Immature natural killer cell (primary cell): ENCODE measurements around the gene CFAP119. TPM values are rescaled to one million over a fixed set of nuclear protein-coding genes. Genes with fewer than 3 reads are reported as not detected.

Experiments used
- DNase-seq, 3 donors: peaks; one replicate each; pipeline ENCODE4 v3.0.0; 2022; ENCODE audit warnings: mixed read lengths in 1 of 3
- H3K27ac Mint-ChIP-seq, 6 donors: one replicate each; pipeline ENCODE4 v1.8.0; 2020; ENCODE audit warnings: mixed read lengths in 6 of 6, mild to moderate bottlenecking in 5 of 6, inconsistent platforms in 4 of 6, moderate library complexity in 3 of 6
- H3K27me3 Mint-ChIP-seq, 3 donors: one replicate each; pipeline ENCODE4 v1.8.0; 2020 to 2021; ENCODE audit warnings: low read depth in 3 of 3, mild to moderate bottlenecking in 3 of 3, mixed read lengths in 3 of 3, moderate library complexity in 3 of 3, inconsistent platforms in 1 of 3
- H3K36me3 Mint-ChIP-seq, 3 donors: one replicate each; pipeline ENCODE4 v1.8.0; 2020; ENCODE audit warnings: mixed read lengths in 3 of 3, inconsistent platforms in 2 of 3, mild to moderate bottlenecking in 2 of 3
- H3K4me1 Mint-ChIP-seq, 2 donors: one replicate each; pipeline ENCODE4 v1.8.0; 2020; ENCODE audit warnings: inconsistent platforms in 2 of 2, mild to moderate bottlenecking in 2 of 2, mixed read lengths in 2 of 2, moderate library complexity in 1 of 2
- H3K4me3 Mint-ChIP-seq, 5 donors: one replicate each; pipeline ENCODE4 v1.8.0; 2020; ENCODE audit warnings: mild to moderate bottlenecking in 5 of 5, mixed read lengths in 5 of 5, inconsistent platforms in 3 of 5, moderate library complexity in 3 of 5
- H3K9me3 Mint-ChIP-seq, 6 donors: one replicate each; pipeline ENCODE4 v1.8.0; 2020; ENCODE audit warnings: mild to moderate bottlenecking in 6 of 6, mixed read lengths in 6 of 6, inconsistent platforms in 4 of 6, moderate library complexity in 3 of 6
- polyA plus RNA-seq, 3 donors: library from polyadenylated mRNA; unstranded; fragments of 300-500 nt; fragmentation: Illumina TruSeq; gene quantifications; one replicate each; pipeline ENCODE4 v1.2.3, GENCODE V29; 2021

The CFAP119 gene
- polyA plus RNA-seq, 3 donors from 2014 or later, result 0.76 to 1.0 TPM; not detected in 1

- Mint-ChIP-seq H3K36me3 (peaks cover 9 to 42% (median 29%) of the 10 kb centered on the region in 3 donors), H3K4me3 (no peak overlapping the region), H3K27me3 (peaks cover 0 to 1% (median 0%) of the 10 kb centered on the region in 3 donors), H3K4me1 (peaks cover 5 to 9% of the 10 kb centered on the region in 2 donors), H3K9me3 (no peaks in the 10 kb centered on the region), H3K27ac (peak overlapping the region in 1 of 6 donors; percentile 50)
- DNase-seq, result no peak
Measured at GRCh38 chr16:30736995-30737793, 24.7 kb downstream of the CFAP119 start.

GRCh38 chr16:30731411-30731810 lies 30.5 kb downstream of the CFAP119 start:
- no peak for DNase-seq
- H3K36me3 Mint-ChIP-seq, result peaks cover 16 to 45% (median 31%) of the 10 kb centered on the region in 3 donors
- H3K4me1 Mint-ChIP-seq, result peaks cover 0 to 6% of the 10 kb centered on the region in 2 donors
- no peak overlapping the region for H3K4me3 Mint-ChIP-seq
- no peak overlapping the region for H3K27ac Mint-ChIP-seq
- peaks cover 0 to 2% (median 0%) of the 10 kb centered on the region in 3 donors for H3K27me3 Mint-ChIP-seq
- no peaks in the 10 kb centered on the region for H3K9me3 Mint-ChIP-seq

- H3K27me3 Mint-ChIP-seq, result peaks cover 0 to 2% (median 0%) of the 10 kb centered on the region in 3 donors
- H3K4me3 Mint-ChIP-seq, result no peak overlapping the region
- DNase-seq, result no peak
- H3K9me3 Mint-ChIP-seq, result no peaks in the 10 kb centered on the region
- peaks cover 13 to 48% (median 26%) of the 10 kb centered on the region in 3 donors for H3K36me3 Mint-ChIP-seq
- H3K27ac Mint-ChIP-seq, result peak overlapping the region in 1 of 6 donors; percentile 11
- H3K4me1 Mint-ChIP-seq, result peaks cover 0 to 6% of the 10 kb centered on the region in 2 donors
Measured at GRCh38 chr16:30728899-30729672, 32.8 kb downstream of the CFAP119 start.

- Mint-ChIP-seq H3K4me1 (peaks cover 0 to 3% of the 10 kb centered on the region in 2 donors), H3K4me3 (no peak overlapping the region), H3K27ac (peak overlapping the region in 4 of 6 donors; percentile 2 to 71 (median 34)), H3K27me3 (peaks cover 0 to 2% (median 2%) of the 10 kb centered on the region in 3 donors), H3K36me3 (peaks cover 15 to 50% (median 29%) of the 10 kb centered on the region in 3 donors), H3K9me3 (no peaks in the 10 kb centered on the region)
- DNase-seq, result no peak
Measured at GRCh38 chr16:30728321-30728720, 33.5 kb downstream of the CFAP119 start.

- DNase-seq, result no peak
- Mint-ChIP-seq H3K9me3 (no peaks in the 10 kb centered on the region), H3K4me1 (peaks cover 4% of the 10 kb centered on the region in 2 donors), H3K27ac (peak overlapping the region in 2 of 6 donors; percentile 29 to 62), H3K27me3 (peaks cover 0 to 4% (median 0%) of the 10 kb centered on the region in 3 donors), H3K36me3 (peaks cover 23 to 65% (median 42%) of the 10 kb centered on the region in 3 donors), H3K4me3 (no peak overlapping the region)
Measured at GRCh38 chr16:30725418-30725792, 36.5 kb downstream of the CFAP119 start.

- Mint-ChIP-seq H3K9me3 (no peaks in the 10 kb centered on the region), H3K4me1 (peaks cover 4% of the 10 kb centered on the region in 2 donors), H3K4me3 (no peak overlapping the region), H3K27ac (peak overlapping the region in 2 of 6 donors; percentile 29 to 62), H3K36me3 (peaks cover 27 to 66% (median 42%) of the 10 kb centered on the region in 3 donors), H3K27me3 (peaks cover 0 to 4% (median 0%) of the 10 kb centered on the region in 3 donors)
- DNase-seq, result no peak
Measured at GRCh38 chr16:30724641-30725417, 37.0 kb downstream of the CFAP119 start.

GRCh38 chr16:30723725-30724355 lies 38.0 kb downstream of the CFAP119 start:
- H3K27ac Mint-ChIP-seq, result peak overlapping the region in 4 of 6 donors; percentile 28 to 65 (median 32)
- peaks cover 4% of the 10 kb centered on the region in 2 donors for H3K4me1 Mint-ChIP-seq
- H3K9me3 Mint-ChIP-seq, result no peaks in the 10 kb centered on the region

GRCh38 chr16:30722916-30723315 lies 38.9 kb downstream of the CFAP119 start:
- H3K27me3 Mint-ChIP-seq, result peaks cover 0 to 4% (median 0%) of the 10 kb centered on the region in 3 donors
- H3K4me3 Mint-ChIP-seq, result no peak overlapping the region
- H3K27ac Mint-ChIP-seq, result peak overlapping the region in 3 of 6 donors; percentile 34 to 73 (median 36)
- DNase-seq, result no peak
- peaks cover 2 to 4% of the 10 kb centered on the region in 2 donors for H3K4me1 Mint-ChIP-seq
- H3K9me3 Mint-ChIP-seq, result no peaks in the 10 kb centered on the region
- peaks cover 25 to 62% (median 40%) of the 10 kb centered on the region in 3 donors for H3K36me3 Mint-ChIP-seq

More at GRCh38 chr16:30723725-30724355, 38.0 kb downstream of the CFAP119 start:
- Mint-ChIP-seq H3K27me3 (peaks cover 0 to 4% (median 0%) of the 10 kb centered on the region in 3 donors), H3K36me3 (peaks cover 31 to 63% (median 40%) of the 10 kb centered on the region in 3 donors), H3K4me3 (peak overlapping the region in 1 of 5 donors; percentile 49)
- no peak for DNase-seq

GRCh38 chr16:30722443-30722842 lies 39.4 kb downstream of the CFAP119 start:
- Mint-ChIP-seq H3K27ac (peak overlapping the region in 2 of 6 donors; percentile 53 to 73), H3K27me3 (peaks cover 0 to 4% (median 0%) of the 10 kb centered on the region in 3 donors), H3K4me1 (peaks cover 1 to 4% of the 10 kb centered on the region in 2 donors), H3K9me3 (no peaks in the 10 kb centered on the region), H3K4me3 (no peak overlapping the region), H3K36me3 (peaks cover 24 to 60% (median 40%) of the 10 kb centered on the region in 3 donors)
- DNase-seq, result no peak

- Mint-ChIP-seq H3K36me3 (peaks cover 30 to 67% (median 42%) of the 10 kb centered on the region in 3 donors), H3K4me3 (no peak overlapping the region)
- no peak for DNase-seq
Measured at GRCh38 chr16:30721606-30722005, 40.3 kb downstream of the CFAP119 start.

GRCh38 chr16:30721167-30721566 lies 40.7 kb downstream of the CFAP119 start:
- peaks cover 0 to 4% (median 0%) of the 10 kb centered on the region in 3 donors for H3K27me3 Mint-ChIP-seq

More at GRCh38 chr16:30721606-30722005, 40.3 kb downstream of the CFAP119 start:
- peak overlapping the region in 3 of 6 donors; percentile 30 to 79 (median 56) for H3K27ac Mint-ChIP-seq
- H3K9me3 Mint-ChIP-seq, result no peaks in the 10 kb centered on the region
- peaks cover 6 to 12% of the 10 kb centered on the region in 2 donors for H3K4me1 Mint-ChIP-seq
- peaks cover 0 to 4% (median 0%) of the 10 kb centered on the region in 3 donors for H3K27me3 Mint-ChIP-seq

GRCh38 chr16:30720694-30721093 lies 41.2 kb downstream of the CFAP119 start:
- Mint-ChIP-seq H3K27me3 (peaks cover 0 to 6% (median under 1%) of the 10 kb centered on the region in 3 donors), H3K36me3 (peaks cover 39 to 72% (median 51%) of the 10 kb centered on the region in 3 donors), H3K4me1 (peaks cover 15 to 21% of the 10 kb centered on the region in 2 donors), H3K9me3 (no peaks in the 10 kb centered on the region), H3K27ac (peak overlapping the region in 4 of 6 donors; percentile 40 to 64 (median 54)), H3K4me3 (no peak overlapping the region)
- DNase-seq, result no peak

More at GRCh38 chr16:30721167-30721566, 40.7 kb downstream of the CFAP119 start:
- Mint-ChIP-seq H3K4me1 (peaks cover 10 to 16% of the 10 kb centered on the region in 2 donors), H3K9me3 (no peaks in the 10 kb centered on the region), H3K27ac (peak overlapping the region in 3 of 6 donors; percentile 36 to 79 (median 51)), H3K36me3 (peaks cover 34 to 72% (median 46%) of the 10 kb centered on the region in 3 donors), H3K4me3 (no peak overlapping the region)
- DNase-seq, result no peak
